H9 (cell line): ENCODE measurements around the gene PTGIR. TPM values are rescaled to one million over a fixed set of nuclear protein-coding genes. Genes with fewer than 3 reads are reported as not detected.

Source experiments
- DNase-seq: peaks from one replicate; pipeline ENCODE4 v3.0.0-alpha.2; 2017
- H2AFZ ChIP-seq: one replicate; pipeline ENCODE4 v1.6.1; 2013; ENCODE audit warnings: mild to moderate bottlenecking, low read length, control low read depth, moderate library complexity
- H2AK5ac ChIP-seq: 2 replicates; pipeline ENCODE4 v1.6.1; 2013; ENCODE audit warnings: low read length, control low read depth, mixed read lengths; ENCODE audit not compliant: insufficient read length
- H2BK120ac ChIP-seq: one replicate; pipeline ENCODE4 v1.6.1; 2013; ENCODE audit warnings: low read depth, mild to moderate bottlenecking, low read length, control low read depth, inconsistent platforms; ENCODE audit not compliant: poor library complexity, severe bottlenecking
- H2BK12ac ChIP-seq: 2 replicates; pipeline ENCODE4 v1.6.1; 2013; ENCODE audit warnings: low read length, control low read depth, mixed read lengths, low read depth; ENCODE audit not compliant: insufficient read length
- H2BK15ac ChIP-seq: 2 replicates; pipeline ENCODE4 v1.6.1; 2013; ENCODE audit warnings: low read depth, low read length, control low read depth
- H2BK20ac ChIP-seq: one replicate; pipeline ENCODE4 v1.6.1; 2013; ENCODE audit warnings: low read depth, mild to moderate bottlenecking, low read length, control low read depth, inconsistent platforms; ENCODE audit not compliant: poor library complexity, severe bottlenecking
- H2BK5ac ChIP-seq: 2 replicates; pipeline ENCODE4 v1.6.1; 2013; ENCODE audit warnings: low read length, control low read depth, mixed read lengths; ENCODE audit not compliant: insufficient read length
- H3K14ac ChIP-seq: 2 replicates; pipeline ENCODE4 v1.6.1; 2013; ENCODE audit warnings: low read length, control low read depth; ENCODE audit not compliant: insufficient read depth
- H3K18ac ChIP-seq: 2 replicates; pipeline ENCODE4 v1.6.1; 2013; ENCODE audit warnings: low read depth, mild to moderate bottlenecking, mixed read lengths, low read length, control low read depth; ENCODE audit not compliant: insufficient read length
- H3K23ac ChIP-seq: 2 replicates; pipeline ENCODE4 v1.6.1; 2013; ENCODE audit warnings: low read length, control low read depth, mixed read lengths, low read depth; ENCODE audit not compliant: insufficient read length
- H3K23me2 ChIP-seq: 2 replicates; pipeline ENCODE4 v1.6.1; 2013; ENCODE audit warnings: low read depth, mild to moderate bottlenecking, mixed read lengths, low read length, control low read depth; ENCODE audit not compliant: insufficient read length, poor library complexity, severe bottlenecking
- H3K27ac ChIP-seq: 2 replicates; pipeline ENCODE4 v1.5.1; 2013; ENCODE audit warnings: low read length, control low read depth, mixed read lengths, low read depth; ENCODE audit not compliant: insufficient read length
- H3K27me3 ChIP-seq: 2 replicates; pipeline ENCODE4 v1.6.1; 2013; ENCODE audit warnings: low read length, control low read depth, inconsistent platforms; ENCODE audit not compliant: insufficient read depth
- H3K4ac ChIP-seq: 2 replicates; pipeline ENCODE4 v1.6.1; 2013; ENCODE audit warnings: low read depth, mild to moderate bottlenecking, control low read depth, inconsistent platforms, low read length, moderate library complexity
- H3K4me1 ChIP-seq: 2 replicates; pipeline ENCODE4 v1.6.1; 2013; ENCODE audit warnings: low read length, control low read depth, inconsistent platforms; ENCODE audit not compliant: insufficient read depth
- H3K4me2 ChIP-seq: 2 replicates; pipeline ENCODE4 v1.6.1; 2013; ENCODE audit warnings: low read length, control low read depth, mixed read lengths; ENCODE audit not compliant: insufficient read length, insufficient read depth
- H3K56ac ChIP-seq: 2 replicates; pipeline ENCODE4 v1.6.1; 2013; ENCODE audit warnings: low read depth, mild to moderate bottlenecking, mixed read lengths, low read length, control low read depth; ENCODE audit not compliant: insufficient read length
- H3K79me1 ChIP-seq: 2 replicates; pipeline ENCODE4 v1.6.1; 2013; ENCODE audit warnings: low read depth, mild to moderate bottlenecking, moderate library complexity, low read length, control low read depth, inconsistent platforms; ENCODE audit not compliant: insufficient read depth, poor library complexity, severe bottlenecking
- H3K79me2 ChIP-seq: 2 replicates; pipeline ENCODE4 v1.6.1; 2013; ENCODE audit warnings: low read length, control low read depth, inconsistent platforms; ENCODE audit not compliant: insufficient read depth
- H3K9ac ChIP-seq: 2 replicates; pipeline ENCODE4 v1.6.1; 2013; ENCODE audit warnings: low read length, control low read depth, mixed read lengths; ENCODE audit not compliant: insufficient read length; ENCODE audit errors: extremely low read depth
- H3K9me3 ChIP-seq: one replicate; pipeline ENCODE4 v1.6.1; 2013; ENCODE audit warnings: low read depth, low read length, inconsistent platforms; ENCODE audit not compliant: control insufficient read depth
- H3T11ph ChIP-seq: one replicate; pipeline ENCODE4 v1.6.1; 2013; ENCODE audit warnings: mild to moderate bottlenecking, low read length, control low read depth, inconsistent platforms
- H4K20me1 ChIP-seq: one replicate; pipeline ENCODE4 v1.6.1; 2013; ENCODE audit not compliant: control insufficient read depth, insufficient read length, insufficient read depth
- H4K5ac ChIP-seq: 2 replicates; pipeline ENCODE4 v1.6.1; 2013; ENCODE audit warnings: low read depth, mild to moderate bottlenecking, mixed read lengths, low read length, control low read depth; ENCODE audit not compliant: insufficient read length
- H4K8ac ChIP-seq: replicated peaks from 2 replicates; pipeline ENCODE4 v1.6.1; 2013; ENCODE audit warnings: low read length, control low read depth, mixed read lengths, low read depth; ENCODE audit not compliant: insufficient read length
- H4K91ac ChIP-seq: 2 replicates; pipeline ENCODE4 v1.6.1; 2013; ENCODE audit warnings: low read depth, mild to moderate bottlenecking, moderate library complexity, mixed read lengths, low read length, control low read depth; ENCODE audit not compliant: insufficient read length
- H3K27ac Mint-ChIP-seq, 3 experiments: 2 replicates in 2 of 3; 3 replicates in 1 of 3; pipeline ENCODE4 v1.8.0; 2020 to 2021; ENCODE audit warnings: mixed read lengths in 3 of 3, mild to moderate bottlenecking in 1 of 3, moderate library complexity in 1 of 3
- H3K27me3 Mint-ChIP-seq: 2 replicates; pipeline ENCODE4 v1.8.0; 2021; ENCODE audit warnings: low read depth, mild to moderate bottlenecking, moderate library complexity, mixed read lengths
- H3K36me3 Mint-ChIP-seq, 3 experiments: 2 replicates in 2 of 3; 3 replicates in 1 of 3; pipeline ENCODE4 v1.8.0; 2020 to 2021; ENCODE audit warnings: low read depth in 3 of 3, mixed read lengths in 3 of 3; ENCODE audit not compliant: insufficient read depth in 1 of 3
- H3K4me1 Mint-ChIP-seq, 2 experiments: 2 replicates each; pipeline ENCODE4 v1.8.0; 2020; ENCODE audit warnings: mixed read lengths in 2 of 2
- H3K4me3 Mint-ChIP-seq, 2 experiments: 2 replicates in 1 of 2; 3 replicates in 1 of 2; pipeline ENCODE4 v1.8.0; 2020 to 2021; ENCODE audit warnings: mild to moderate bottlenecking in 2 of 2, mixed read lengths in 2 of 2, moderate library complexity in 1 of 2
- H3K9me3 Mint-ChIP-seq, 2 experiments: 2 replicates in 1 of 2; 3 replicates in 1 of 2; pipeline ENCODE4 v1.8.0; 2020; ENCODE audit warnings: mild to moderate bottlenecking in 2 of 2, mixed read lengths in 2 of 2, moderate library complexity in 1 of 2
- CTCF ChIP-seq: fragments of 200-600 bp; sonication (generic); conservative IDR thresholded peaks from 3 replicates; pipeline ENCODE4 v1.8.0; 2021; ENCODE audit warnings: antibody characterized with exemption, mild to moderate bottlenecking
- WGBS: extraction: QIAGEN DNeasy Blood & Tissue Kit; methylation state at CpG from one replicate; pipeline ENCODE4 v1.1.7; 2013; ENCODE audit warnings: missing lambda C conversion rate, low lambda C conversion rate, mixed read lengths; ENCODE audit not compliant: insufficient read length; ENCODE audit errors: extremely low coverage; 5-methylcytosine and 5-hydroxymethylcytosine counted together
- total RNA-seq: library from RNA; stranded (reverse); gene quantifications from 2 replicates; pipeline ENCODE4 v1.2.1, GENCODE V29; 2021

PTGIR gene
- total RNA-seq, 1 experiment from 2014 or later: not detected

GRCh38 chr19:46571495-46571894 lies 53.4 kb downstream of the PTGIR start:
- Histone ChIP-seq H4K5ac (no peak overlapping the region), H2AFZ (no peak overlapping the region), H3K4me1 (no peaks in the 10 kb centered on the region), H2AK5ac (no peak overlapping the region), H3K27ac (no peak overlapping the region), H4K91ac (no peak overlapping the region), H3K9me3 (no peaks in the 10 kb centered on the region), H2BK15ac (no peak overlapping the region), H3K79me1 (no peaks in the 10 kb centered on the region), H4K8ac (no peak overlapping the region), H3K4ac (no peak overlapping the region), H4K20me1 (peaks cover 6% of the 10 kb centered on the region), H3K79me2 (no peaks in the 10 kb centered on the region), H2BK5ac (no peak overlapping the region), H3K4me2 (no peak overlapping the region), H3K14ac (no peak overlapping the region), H3K9ac (no peak overlapping the region), H3K27me3 (no peaks in the 10 kb centered on the region), H3K56ac (no peak overlapping the region), H3K23me2 (no peaks in the 10 kb centered on the region), H3T11ph (no peak overlapping the region), H3K23ac (no peak overlapping the region), H3K18ac (no peak overlapping the region), H2BK20ac (no peak overlapping the region), H2BK12ac (no peak overlapping the region), H2BK120ac (no peak overlapping the region)
- peak; percentile 85 for DNase-seq
- H3K27me3 Mint-ChIP-seq: peaks cover 5% of the 10 kb centered on the region
- H3K9me3 Mint-ChIP-seq: no peaks in the 10 kb centered on the region; a peak in 1 of 5 replicates
- no CpG with 5 or more reads among the region's 5 CpGs for WGBS
- no peaks in the 10 kb centered on the region for H3K36me3 Mint-ChIP-seq
- H3K27ac Mint-ChIP-seq: no peak overlapping the region; a peak in 1 of 7 replicates
- peak; percentile 66 for TF ChIP-seq CTCF
- peaks cover 0 to 10% of the 10 kb centered on the region in 2 experiments; a peak in 3 of 4 replicates for H3K4me1 Mint-ChIP-seq
- 0 out of 5 replicates have a peak overlapping the region, but pooled peaks of 1 of the 2 experiments have one; percentile 62 for H3K4me3 Mint-ChIP-seq

Other genes starting within 250 kb of the PTGIR start
- 27.5 and 28.7 TPM in 2 replicates for gene CCDC8, start 211.5 kb downstream of the PTGIR start, total RNA-seq
- gene PNMA8C, start 196.2 kb downstream of the PTGIR start, total RNA-seq: 1.7 and 1.8 TPM in 2 replicates
- 22.6 and 23.2 TPM in 2 replicates for gene PNMA8A, start 153.5 kb downstream of the PTGIR start, total RNA-seq
- 1.4 and 1.5 TPM in 2 replicates for gene PNMA8B, start 129.2 kb downstream of the PTGIR start, total RNA-seq
- 339 and 343 TPM in 2 replicates for gene CALM3, start 23.8 kb downstream of the PTGIR start, total RNA-seq
- gene GNG8, start 11.1 kb upstream of the PTGIR start, total RNA-seq: not detected in 2 replicates
- 0.87 and 1.1 TPM in 2 replicates for gene DACT3, start 36.1 kb upstream of the PTGIR start, total RNA-seq
- 60.7 and 60.8 TPM in 2 replicates for gene PRKD2, start 92.0 kb upstream of the PTGIR start, total RNA-seq
- gene FKRP, start 121.0 kb upstream of the PTGIR start, total RNA-seq: 39.1 and 42.2 TPM in 2 replicates
- 143 and 148 TPM in 2 replicates for gene STRN4, start 121.4 kb upstream of the PTGIR start, total RNA-seq
- gene SLC1A5, start 163.5 kb upstream of the PTGIR start, total RNA-seq: 258 and 269 TPM in 2 replicates
- 193 and 200 TPM in 2 replicates for gene AP2S1, start 225.8 kb upstream of the PTGIR start, total RNA-seq
- 49.0 and 49.8 TPM in 2 replicates for gene ARHGAP35, start 235.9 kb upstream of the PTGIR start, total RNA-seq